ENCODE results near the gene POGZ. TPM values are rescaled to one million over a fixed set of nuclear protein-coding genes. Genes with fewer than 3 reads are reported as not detected.

Gene POGZ
- total RNA-seq, 1 experiment from 2014 or later: 128 TPM

GRCh38 chr1:151408891-151409290 lies 50.4 kb downstream of the POGZ start:
- Mint-ChIP-seq H3K27ac (ENCODE audit: unreplicated experiment) (no peak overlapping the region), H3K27me3 (ENCODE audit: unreplicated experiment) (no peaks in the 10 kb centered on the region), H3K36me3 (ENCODE audit: insufficient read depth, unreplicated experiment) (peaks cover 72% of the 10 kb centered on the region), H3K4me3 (ENCODE audit: low read depth, unreplicated experiment) (no peak overlapping the region), H3K9me3 (ENCODE audit: low read depth, unreplicated experiment) (no peaks in the 10 kb centered on the region), H3K4me1 (ENCODE audit: low read depth, unreplicated experiment) (no peaks in the 10 kb centered on the region)
- intact Hi-C loops (cut with micrococcal nuclease; ENCODE audit: unreplicated experiment): no loop called here
- TF ChIP-seq CTCF (IDR thresholded peaks at IDR 0.05; ENCODE audit: unreplicated experiment): no peak
- BruUV-seq (replicated peaks): no TSS peak
- DNase-seq: no peak
- CTCF ChIA-PET: interaction anchor here (0.6 kb wide), 1 partner anchor 94 kb away, joined by 7 read pairs; no protein-coding TSS in a partner anchor

GRCh38 chr1:151407304-151407703 lies 52.0 kb downstream of the POGZ start:
- H3K4me3 Mint-ChIP-seq (ENCODE audit: low read depth, unreplicated experiment): no peak overlapping the region
- peaks cover 73% of the 10 kb centered on the region for H3K36me3 Mint-ChIP-seq (ENCODE audit: insufficient read depth, unreplicated experiment)
- no peaks in the 10 kb centered on the region for H3K27me3 Mint-ChIP-seq (ENCODE audit: unreplicated experiment)
- H3K9me3 Mint-ChIP-seq (ENCODE audit: low read depth, unreplicated experiment): no peaks in the 10 kb centered on the region
- no TSS peak for BruUV-seq (replicated peaks)
- DNase-seq: no peak
- H3K4me1 Mint-ChIP-seq (ENCODE audit: low read depth, unreplicated experiment): peaks cover 2% of the 10 kb centered on the region
- TF ChIP-seq CTCF (IDR thresholded peaks at IDR 0.05; ENCODE audit: unreplicated experiment): no peak
- intact Hi-C loops (cut with micrococcal nuclease; ENCODE audit: unreplicated experiment): no loop called here
- H3K27ac Mint-ChIP-seq (ENCODE audit: unreplicated experiment): no peak overlapping the region
- CTCF ChIA-PET: interaction anchor here (0.7 kb wide), 2 partner anchors 37 to 106 kb away, joined by 3 to 6 read pairs; no protein-coding TSS in a partner anchor

GRCh38 chr1:151406176-151406575 lies 53.1 kb downstream of the POGZ start:
- no peak for TF ChIP-seq CTCF (IDR thresholded peaks at IDR 0.05; ENCODE audit: unreplicated experiment)
- H3K4me3 Mint-ChIP-seq (ENCODE audit: low read depth, unreplicated experiment): no peak overlapping the region
- no TSS peak for BruUV-seq (replicated peaks)
- CTCF ChIA-PET: interaction anchor here (0.6 kb wide), 1 partner anchor 105 kb away, joined by 4 read pairs; the partner anchor contains the start of gene CGN
- H3K27me3 Mint-ChIP-seq (ENCODE audit: unreplicated experiment): no peaks in the 10 kb centered on the region
- H3K9me3 Mint-ChIP-seq (ENCODE audit: low read depth, unreplicated experiment): no peaks in the 10 kb centered on the region
- H3K36me3 Mint-ChIP-seq (ENCODE audit: insufficient read depth, unreplicated experiment): peaks cover 83% of the 10 kb centered on the region
- no peak for DNase-seq
- intact Hi-C loops (cut with micrococcal nuclease; ENCODE audit: unreplicated experiment): no loop called here
- peaks cover 13% of the 10 kb centered on the region for H3K4me1 Mint-ChIP-seq (ENCODE audit: low read depth, unreplicated experiment)
- H3K27ac Mint-ChIP-seq (ENCODE audit: unreplicated experiment): no peak overlapping the region

GRCh38 chr1:151405187-151405951 lies 53.9 kb downstream of the POGZ start:
- TF ChIP-seq CTCF (IDR thresholded peaks at IDR 0.05; ENCODE audit: unreplicated experiment): no peak
- DNase-seq: no peak
- CTCF ChIA-PET: no interaction called here
- BruUV-seq (replicated peaks): no TSS peak
- Mint-ChIP-seq H3K27ac (ENCODE audit: unreplicated experiment) (no peak overlapping the region), H3K27me3 (ENCODE audit: unreplicated experiment) (no peaks in the 10 kb centered on the region), H3K36me3 (ENCODE audit: insufficient read depth, unreplicated experiment) (peaks cover 84% of the 10 kb centered on the region), H3K4me1 (ENCODE audit: low read depth, unreplicated experiment) (peaks cover 21% of the 10 kb centered on the region), H3K9me3 (ENCODE audit: low read depth, unreplicated experiment) (no peaks in the 10 kb centered on the region), H3K4me3 (ENCODE audit: low read depth, unreplicated experiment) (no peak overlapping the region)
- intact Hi-C loops (cut with micrococcal nuclease; ENCODE audit: unreplicated experiment): no loop called here

Data from Calu3 (cell line).